ENCODE results near the gene LBR. TPM values are rescaled to one million over a fixed set of nuclear protein-coding genes. Genes with fewer than 3 reads are reported as not detected.

LBR gene
- total RNA-seq, result 76.7 and 156 TPM in 2 replicates

DNA sequence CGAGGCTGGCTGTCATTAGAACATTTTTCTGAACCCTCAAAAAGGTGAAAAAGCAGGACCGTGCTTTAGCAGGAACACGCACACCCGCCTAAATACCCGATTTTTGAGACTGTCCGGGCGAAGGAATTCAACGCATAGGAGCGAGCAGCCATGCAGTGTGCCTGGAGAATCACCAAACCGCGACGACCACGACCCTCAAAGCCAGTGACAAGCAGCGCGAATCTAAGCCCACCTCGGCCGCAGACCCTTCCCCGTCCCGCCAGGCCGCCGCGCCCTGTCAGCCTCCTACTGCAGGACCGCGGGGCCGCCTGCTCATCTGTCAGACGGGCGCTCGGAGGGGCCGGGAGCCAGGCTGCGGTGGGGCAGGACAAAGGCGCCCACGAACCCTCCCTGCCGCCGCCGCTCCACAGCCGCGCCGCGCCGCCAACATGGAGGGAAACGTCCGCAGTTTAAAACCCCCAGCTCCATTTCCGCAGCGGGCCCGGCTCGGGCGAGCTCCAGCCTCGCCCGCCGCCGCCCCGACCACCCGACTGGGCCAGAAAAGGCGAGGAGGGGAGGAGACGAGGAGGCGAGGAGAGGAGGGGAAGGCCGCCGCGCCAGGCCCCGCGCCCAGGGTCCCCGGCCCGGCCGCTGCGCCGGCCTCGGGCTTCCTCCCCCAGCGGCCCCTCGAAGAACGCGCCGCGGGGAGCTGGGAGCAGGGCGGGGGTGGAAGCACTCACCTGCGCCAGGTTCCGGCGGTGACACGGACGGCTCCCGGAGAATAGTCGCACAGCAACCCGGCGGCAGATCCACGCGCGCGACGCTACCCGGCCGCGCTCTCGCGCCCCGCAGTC lies at the start of gene LBR:
TSS of gene LBR (minus strand) at position 804 of the 833 bp plus-strand sequence. CDS start 3,963 bp downstream, outside the sequence.

Other genes starting within 250 kb of the LBR start
- 27.4 and 68.7 TPM in 2 replicates for gene ENAH, start 225.1 kb upstream of the LBR start, total RNA-seq

Measured in bladder microvascular endothelial cell (primary cell).